HL-60 (cell line): Measurements from ENCODE around the gene ZNRF3.

Source experiments
- DNase-seq, 2 experiments: peaks; one replicate each; pipeline ENCODE4 v3.0.0-alpha.2; 2010 to 2020; ENCODE audit warnings: low read depth in 1 of 2, low spot score in 1 of 2
- H3K27ac ChIP-seq: fragments of 250-450 bp; sonication (Bioruptor Pico); replicated peaks from 2 replicates; pipeline ENCODE4 v1.5.1; 2020; ENCODE audit warnings: mild to moderate bottlenecking, moderate library complexity
- H3K27me3 ChIP-seq: fragments of 250-450 bp; sonication (Bioruptor Pico); 2 replicates; pipeline ENCODE4 v1.5.1; 2021; ENCODE audit warnings: mild to moderate bottlenecking, moderate library complexity; ENCODE audit not compliant: insufficient read depth, poor library complexity, severe bottlenecking
- H3K4me3 ChIP-seq: replicated peaks from 2 replicates; pipeline ENCODE4 v1.5.1; 2011; ENCODE audit warnings: mild to moderate bottlenecking, control low read depth, low read length; ENCODE audit not compliant: insufficient read depth
- GABPA ChIP-seq: IDR thresholded peaks from 2 replicates; pipeline ENCODE4 v1.6.1; 2012; ENCODE audit warnings: low read depth
- POLR2AphosphoS5 ChIP-seq: IDR thresholded peaks from 2 replicates; pipeline ENCODE4 v1.6.1; 2012; ENCODE audit warnings: low read depth
- REST ChIP-seq: IDR thresholded peaks from 2 replicates; pipeline ENCODE4 v1.6.1; 2012; ENCODE audit warnings: low read depth; ENCODE audit not compliant: insufficient replicate concordance
- SPI1 ChIP-seq: IDR thresholded peaks from 2 replicates; pipeline ENCODE4 v1.6.1; 2012; ENCODE audit warnings: low read depth, mild to moderate bottlenecking, borderline replicate concordance
- TF ChIP-seq, protein P1 (sequence below): IDR thresholded peaks from one replicate; pipeline ENCODE4 v1.5.1; 2011; ENCODE audit warnings: low read length, control low read depth, inconsistent platforms; ENCODE audit not compliant: insufficient read depth

ZNRF3 gene

DNA sequence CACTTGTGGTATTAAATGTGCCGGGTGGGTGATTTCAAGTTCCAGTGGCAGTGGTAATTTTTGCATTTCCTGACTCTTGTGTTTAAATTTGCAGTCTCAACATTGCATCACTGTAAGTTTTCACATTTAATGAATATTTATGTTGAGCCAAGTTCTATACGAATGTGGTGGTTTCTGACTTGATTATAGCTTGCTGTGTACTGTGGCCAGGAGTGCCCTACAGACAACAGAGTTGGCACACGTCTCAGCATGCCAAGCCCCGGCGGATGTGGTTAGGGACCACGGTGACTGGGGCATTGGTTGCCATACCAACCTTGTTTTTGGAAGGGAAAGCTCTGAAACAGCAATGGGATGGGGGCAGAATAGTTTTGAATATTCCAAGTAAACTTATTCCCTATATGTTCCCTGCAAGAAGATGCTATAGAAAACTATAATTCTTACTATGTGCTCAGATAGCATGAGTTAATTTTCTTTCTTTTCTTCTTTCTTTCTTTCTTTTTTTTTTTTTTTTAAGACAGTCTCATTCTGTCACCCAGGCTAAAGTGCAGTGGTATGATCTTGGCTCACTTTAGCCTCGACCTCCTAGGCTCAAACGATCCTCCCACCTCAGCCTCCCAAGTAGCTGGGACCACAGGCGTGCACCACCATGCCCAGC lies 16.0 kb downstream of the ZNRF3 start:
- peak in 1 of 2 experiments; percentile 47 for DNase-seq

DNA sequence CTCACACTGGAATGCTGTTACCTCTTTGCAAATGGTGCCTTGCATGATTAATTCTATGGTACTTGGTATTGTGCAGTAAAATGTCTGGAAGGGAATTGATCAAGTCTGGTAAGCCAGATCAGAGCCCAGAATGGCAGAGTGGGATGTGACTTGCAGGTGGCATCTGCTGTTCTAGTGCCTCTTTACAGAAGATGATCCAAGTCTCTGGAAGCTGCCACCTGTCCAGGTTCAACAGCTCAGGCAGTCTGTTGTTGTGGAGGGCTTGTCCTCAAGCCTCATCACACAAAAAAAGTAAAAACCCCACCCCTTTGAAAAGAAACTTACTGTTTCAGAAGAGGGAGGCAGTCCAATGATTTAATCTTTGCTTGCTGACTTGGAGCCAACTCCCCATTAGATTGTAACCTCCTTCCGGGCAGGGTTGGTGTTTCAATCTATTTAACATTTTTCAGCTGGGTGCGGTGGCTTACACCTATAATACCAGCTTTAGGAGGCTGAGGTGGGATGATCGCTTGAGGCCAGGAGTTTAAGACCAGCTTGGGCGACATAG lies 17.1 kb downstream of the ZNRF3 start:
- Histone ChIP-seq H3K4me3 (no peak overlapping the region), H3K27ac (no peak overlapping the region), H3K27me3 (no peaks in the 10 kb centered on the region)
- TF ChIP-seq GABPA (no peak), REST (no peak), POLR2AphosphoS5 (no peak), SPI1 (no peak)
- TF ChIP-seq, protein P1, sequence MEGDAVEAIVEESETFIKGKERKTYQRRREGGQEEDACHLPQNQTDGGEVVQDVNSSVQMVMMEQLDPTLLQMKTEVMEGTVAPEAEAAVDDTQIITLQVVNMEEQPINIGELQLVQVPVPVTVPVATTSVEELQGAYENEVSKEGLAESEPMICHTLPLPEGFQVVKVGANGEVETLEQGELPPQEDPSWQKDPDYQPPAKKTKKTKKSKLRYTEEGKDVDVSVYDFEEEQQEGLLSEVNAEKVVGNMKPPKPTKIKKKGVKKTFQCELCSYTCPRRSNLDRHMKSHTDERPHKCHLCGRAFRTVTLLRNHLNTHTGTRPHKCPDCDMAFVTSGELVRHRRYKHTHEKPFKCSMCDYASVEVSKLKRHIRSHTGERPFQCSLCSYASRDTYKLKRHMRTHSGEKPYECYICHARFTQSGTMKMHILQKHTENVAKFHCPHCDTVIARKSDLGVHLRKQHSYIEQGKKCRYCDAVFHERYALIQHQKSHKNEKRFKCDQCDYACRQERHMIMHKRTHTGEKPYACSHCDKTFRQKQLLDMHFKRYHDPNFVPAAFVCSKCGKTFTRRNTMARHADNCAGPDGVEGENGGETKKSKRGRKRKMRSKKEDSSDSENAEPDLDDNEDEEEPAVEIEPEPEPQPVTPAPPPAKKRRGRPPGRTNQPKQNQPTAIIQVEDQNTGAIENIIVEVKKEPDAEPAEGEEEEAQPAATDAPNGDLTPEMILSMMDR = no peak
- DNase-seq = no peak

More for the DNA sequence above, 16.0 kb downstream of the ZNRF3 start:
- Histone ChIP-seq H3K4me3 (no peak overlapping the region), H3K27me3 (no peaks in the 10 kb centered on the region), H3K27ac (no peak overlapping the region)
- TF ChIP-seq REST = no peak
- no peak for TF ChIP-seq SPI1
- TF ChIP-seq GABPA = no peak
- TF ChIP-seq, protein P1 = no peak
- no peak for TF ChIP-seq POLR2AphosphoS5

- Histone ChIP-seq H3K4me3 (no peak overlapping the region), H3K27ac (no peak overlapping the region), H3K27me3 (no peaks in the 10 kb centered on the region)
- no peak for DNase-seq
- no peak for TF ChIP-seq SPI1
- TF ChIP-seq POLR2AphosphoS5 = no peak
- no peak for TF ChIP-seq REST
- TF ChIP-seq GABPA = no peak
- TF ChIP-seq, protein P1 = no peak
These were observed 19.1 kb downstream of the ZNRF3 start for GRCh38 chr22:28902490-28902889.
